Embryonic facial prominence (tissue), 1 donor: ENCODE measurements around the gene PGK1.
"Not testable (repeated sequence)": the region's sequence is repeated elsewhere in the genome, so short reads cannot be mapped to it uniquely, and the experiment has no call there.

Source experiments
- DNase-seq: peaks from one replicate; pipeline ENCODE4 v3.0.0-alpha.2; 2016; ENCODE audit errors: extremely low spot score

PGK1 gene

GRCh38 chrX:78116365-78116764 is 12.3 kb downstream of the PGK1 start:
- DNase-seq = no peak

DNA sequence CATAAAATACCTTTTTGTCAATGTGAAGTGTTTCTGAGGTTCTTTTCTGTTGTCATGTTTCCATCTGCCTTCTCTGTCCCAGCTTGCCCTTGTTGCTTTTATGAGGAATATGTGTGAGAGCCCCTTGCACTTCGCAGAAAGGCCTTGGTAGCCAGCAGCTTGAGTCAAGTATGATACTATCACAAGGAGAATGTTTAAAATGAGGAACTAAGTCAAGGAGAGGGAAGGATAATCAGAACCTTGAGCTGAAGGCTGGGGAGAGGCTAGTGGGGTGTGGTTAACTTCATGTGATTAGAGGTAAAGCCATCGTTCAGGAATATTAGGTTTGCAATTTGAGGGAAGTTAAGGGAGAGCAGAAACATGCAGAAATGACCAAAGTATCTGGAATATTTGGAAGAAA is 12.7 kb downstream of the PGK1 start:
- no peak for DNase-seq

DNA sequence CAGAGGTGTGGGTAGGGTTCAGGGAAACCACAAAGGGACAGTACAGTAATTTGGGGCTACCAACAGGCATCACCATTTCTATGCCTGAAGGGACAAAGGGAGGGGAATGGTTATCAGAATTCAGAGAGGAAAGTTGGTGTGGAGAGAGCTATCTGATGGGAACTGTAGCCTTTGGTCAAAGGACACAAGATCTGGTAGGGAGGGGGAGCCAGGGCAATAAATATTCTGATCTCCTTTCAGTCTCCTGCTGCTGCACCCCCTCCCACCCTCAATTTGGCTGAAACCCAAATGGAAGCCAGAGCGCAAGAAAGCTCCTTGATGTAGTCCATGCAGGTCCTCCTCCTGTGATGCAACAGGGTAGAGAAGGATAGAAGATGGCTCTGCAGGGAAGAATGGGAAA is 14.6 kb downstream of the PGK1 start:
- no peak for DNase-seq

- no peak for DNase-seq
Observed at GRCh38 chrX:78119521-78120227, 15.6 kb downstream of the PGK1 start.

- no peak for DNase-seq
Observed at GRCh38 chrX:78123190-78123589, 19.1 kb downstream of the PGK1 start.

GRCh38 chrX:78124307-78124706 is 20.3 kb downstream of the PGK1 start:
- no peak for DNase-seq

- no peak for DNase-seq
Observed at GRCh38 chrX:78125148-78125547, 21.1 kb downstream of the PGK1 start.

DNA sequence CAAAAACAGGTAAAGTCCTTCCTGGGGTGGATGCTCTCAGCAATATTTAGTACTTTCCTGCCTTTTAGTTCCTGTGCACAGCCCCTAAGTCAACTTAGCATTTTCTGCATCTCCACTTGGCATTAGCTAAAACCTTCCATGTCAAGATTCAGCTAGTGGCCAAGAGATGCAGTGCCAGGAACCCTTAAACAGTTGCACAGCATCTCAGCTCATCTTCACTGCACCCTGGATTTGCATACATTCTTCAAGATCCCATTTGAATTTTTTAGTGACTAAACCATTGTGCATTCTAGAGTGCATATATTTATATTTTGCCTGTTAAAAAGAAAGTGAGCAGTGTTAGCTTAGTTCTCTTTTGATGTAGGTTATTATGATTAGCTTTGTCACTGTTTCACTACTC is 21.7 kb downstream of the PGK1 start:
- not testable (repeated sequence) for DNase-seq

- no peak for DNase-seq
Observed at GRCh38 chrX:78129714-78130113, 25.7 kb downstream of the PGK1 start.

DNA sequence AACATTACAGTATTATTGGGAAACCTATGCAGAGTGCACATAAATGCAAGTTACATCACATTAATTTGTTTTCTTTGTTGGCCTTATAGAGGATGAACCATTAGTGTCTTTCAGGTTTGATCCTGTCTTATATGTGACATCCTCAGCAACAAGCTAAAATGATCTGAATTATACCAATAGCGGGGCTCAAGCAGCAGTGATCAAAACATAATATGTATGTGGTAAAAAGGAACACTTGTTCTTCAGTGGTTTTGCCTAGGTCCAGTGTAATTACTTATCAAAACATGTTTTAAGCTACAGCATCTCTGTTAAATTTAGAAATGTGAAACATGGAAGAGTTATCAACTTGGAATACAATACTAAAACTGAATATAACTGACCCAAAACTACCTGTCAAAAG is 26.3 kb downstream of the PGK1 start:
- no peak for DNase-seq

DNA sequence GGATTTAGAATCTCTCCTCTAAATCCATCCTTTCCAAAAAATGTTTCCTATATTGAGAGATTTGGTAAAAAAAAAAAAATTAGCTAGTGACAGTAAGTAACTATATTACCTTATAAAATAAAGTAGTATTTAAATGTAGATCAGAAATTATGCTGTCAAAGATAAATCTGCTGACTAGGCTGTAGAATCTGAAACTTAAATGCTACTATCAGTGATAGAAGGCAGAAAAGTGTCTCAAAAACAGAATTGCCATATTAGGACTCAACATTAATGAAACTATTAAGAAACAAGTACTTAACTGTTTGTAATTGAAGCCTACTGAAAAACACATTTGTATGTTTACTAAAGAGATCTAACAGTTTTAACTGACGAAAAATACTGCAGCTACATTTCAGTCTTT is 27.1 kb downstream of the PGK1 start:
- no peak for DNase-seq

DNA sequence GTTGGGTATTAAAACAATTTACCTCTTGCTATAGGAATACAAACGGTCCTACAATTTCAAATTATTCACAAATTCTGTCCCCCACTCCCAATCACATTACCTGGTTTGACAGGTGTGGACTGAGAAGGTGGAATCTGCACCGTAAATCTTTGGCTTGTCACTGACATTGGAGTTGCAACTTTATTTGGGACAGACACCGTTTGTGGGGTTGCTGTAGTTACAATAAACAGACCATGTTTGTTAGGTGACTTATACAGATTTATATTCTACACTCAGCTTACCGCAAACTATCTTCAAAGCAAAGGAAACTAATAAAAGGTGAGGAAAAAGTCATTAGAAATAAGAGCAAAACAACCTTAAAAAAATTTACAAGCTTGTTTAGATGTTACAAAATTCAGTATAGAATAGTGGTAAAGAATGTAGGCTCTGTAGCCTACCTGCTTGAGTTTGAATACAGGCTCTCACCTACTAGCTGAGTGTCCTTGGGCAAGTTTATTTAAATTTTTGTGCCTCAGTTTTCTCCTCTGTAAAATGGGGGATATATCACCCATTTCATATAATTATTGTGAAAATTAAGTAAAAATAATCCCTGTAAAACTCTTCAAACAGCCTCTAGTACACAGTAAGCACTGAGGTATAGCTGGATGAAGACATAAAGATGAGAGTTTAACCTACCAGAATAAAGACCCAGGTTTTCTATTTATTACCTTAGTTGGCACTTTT is 29.4 kb downstream of the PGK1 start:
- DNase-seq = no peak

- peak; percentile 54 for DNase-seq
Observed at GRCh38 chrX:78139160-78140123, 35.4 kb downstream of the PGK1 start, which contains the start of gene TAF9B. Gene TAF9B, minus strand, starts transcription at chrX:78139650. Its CDS starts 39 bp downstream, at chrX:78139611.

GRCh38 chrX:78140206-78140605 is 36.2 kb downstream of the PGK1 start:
- DNase-seq = no peak

DNA sequence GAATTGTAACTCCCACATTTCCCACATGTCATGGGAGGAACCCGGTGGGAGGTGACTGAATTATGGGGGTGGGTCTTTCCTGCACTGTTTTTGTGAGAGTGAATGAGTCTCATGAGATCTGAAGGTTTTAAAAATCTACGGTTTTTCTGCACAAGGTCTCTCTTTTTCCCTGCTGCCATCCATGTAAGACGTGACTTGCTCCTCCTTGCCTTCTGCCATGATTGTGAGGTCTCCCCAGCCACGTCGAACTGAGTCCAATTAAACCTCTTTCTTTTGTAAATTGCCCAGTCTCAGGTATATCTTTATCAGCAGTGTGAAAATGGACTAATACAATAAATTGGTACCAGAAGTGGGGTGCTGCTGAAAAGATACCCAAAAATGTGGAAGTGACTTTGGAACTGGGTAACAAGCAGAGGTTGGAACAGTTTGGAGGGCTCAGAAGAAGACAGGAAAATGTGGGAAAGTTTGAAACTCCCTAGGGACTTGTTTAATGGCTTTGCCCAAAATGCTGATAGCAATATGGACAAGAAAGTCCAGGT is 43.0 kb downstream of the PGK1 start:
- not testable (repeated sequence) for DNase-seq

- not testable (repeated sequence) for DNase-seq
Observed at GRCh38 chrX:78157373-78157772, 53.3 kb downstream of the PGK1 start.

- not testable (repeated sequence) for DNase-seq
Observed at GRCh38 chrX:78157846-78158245, 53.8 kb downstream of the PGK1 start.

DNA sequence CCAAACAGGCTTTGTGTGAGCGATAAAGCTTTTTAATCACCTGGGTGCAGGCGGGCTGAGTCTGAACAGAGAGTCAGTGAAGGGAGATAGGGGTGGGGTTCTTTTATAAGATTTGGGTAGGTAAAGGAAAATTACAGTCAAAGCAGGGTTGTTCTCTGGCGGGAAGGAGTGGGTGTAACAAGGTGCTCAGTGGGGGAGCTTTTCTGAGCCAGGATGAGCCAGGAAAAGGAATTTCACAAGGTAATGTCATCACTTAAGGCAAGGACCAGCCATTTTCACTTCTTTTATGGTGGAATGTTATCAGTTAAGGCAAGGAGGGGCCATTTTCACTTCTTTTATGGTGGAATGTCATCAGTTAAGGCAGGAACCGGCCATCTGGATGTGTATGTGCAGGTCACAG is 56.7 kb downstream of the PGK1 start:
- not testable (repeated sequence) for DNase-seq

GRCh38 chrX:78163175-78163574 is 59.1 kb downstream of the PGK1 start:
- not testable (repeated sequence) for DNase-seq

GRCh38 chrX:78165425-78165824 is 61.4 kb downstream of the PGK1 start:
- DNase-seq = no peak

- no peak for DNase-seq
Observed at GRCh38 chrX:78168065-78168464, 64.0 kb downstream of the PGK1 start.
